ENCODE results near the gene GRAMD4.

The GRAMD4 gene

DNA sequence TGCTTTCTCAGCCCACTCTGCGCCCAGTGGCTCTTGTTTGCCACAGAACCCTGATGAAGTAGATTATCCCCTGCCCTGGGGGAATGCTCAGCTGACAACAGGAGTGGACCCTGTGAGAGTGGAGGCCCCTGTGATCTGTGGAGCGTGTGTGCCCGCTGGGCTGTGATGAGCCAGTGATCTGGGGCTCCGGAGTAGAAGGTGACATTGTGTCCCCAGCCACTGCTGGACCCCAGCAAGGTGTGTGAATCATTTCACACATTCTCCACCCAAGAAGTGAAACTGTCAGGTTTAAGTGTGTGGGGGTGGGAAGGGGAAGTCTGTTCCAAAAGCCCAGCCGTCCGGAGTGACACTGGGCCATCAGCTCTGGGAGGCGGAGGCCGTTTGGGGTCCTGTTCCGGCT lies 33.1 kb upstream of the GRAMD4 start:
- Histone ChIP-seq H3K36me3 (replicated peaks) (no peaks in the 10 kb centered on the region), H3K4me3 (ENCODE audit: low read depth, low read length) (no peak overlapping the region), H3K27ac (no peak overlapping the region), H3K27me3 (replicated peaks) (no peaks in the 10 kb centered on the region)
- TF ChIP-seq, protein P1, sequence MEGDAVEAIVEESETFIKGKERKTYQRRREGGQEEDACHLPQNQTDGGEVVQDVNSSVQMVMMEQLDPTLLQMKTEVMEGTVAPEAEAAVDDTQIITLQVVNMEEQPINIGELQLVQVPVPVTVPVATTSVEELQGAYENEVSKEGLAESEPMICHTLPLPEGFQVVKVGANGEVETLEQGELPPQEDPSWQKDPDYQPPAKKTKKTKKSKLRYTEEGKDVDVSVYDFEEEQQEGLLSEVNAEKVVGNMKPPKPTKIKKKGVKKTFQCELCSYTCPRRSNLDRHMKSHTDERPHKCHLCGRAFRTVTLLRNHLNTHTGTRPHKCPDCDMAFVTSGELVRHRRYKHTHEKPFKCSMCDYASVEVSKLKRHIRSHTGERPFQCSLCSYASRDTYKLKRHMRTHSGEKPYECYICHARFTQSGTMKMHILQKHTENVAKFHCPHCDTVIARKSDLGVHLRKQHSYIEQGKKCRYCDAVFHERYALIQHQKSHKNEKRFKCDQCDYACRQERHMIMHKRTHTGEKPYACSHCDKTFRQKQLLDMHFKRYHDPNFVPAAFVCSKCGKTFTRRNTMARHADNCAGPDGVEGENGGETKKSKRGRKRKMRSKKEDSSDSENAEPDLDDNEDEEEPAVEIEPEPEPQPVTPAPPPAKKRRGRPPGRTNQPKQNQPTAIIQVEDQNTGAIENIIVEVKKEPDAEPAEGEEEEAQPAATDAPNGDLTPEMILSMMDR (IDR thresholded peaks at IDR 0.05; ENCODE audit: low read depth, low read length, missing control alignments) = no peak
- in situ Hi-C loops (cut with HindIII; ENCODE audit: low pct_ligation_motif_present, low sequenced_read_pairs) = no loop called here
- DNase-seq = no peak

DNA sequence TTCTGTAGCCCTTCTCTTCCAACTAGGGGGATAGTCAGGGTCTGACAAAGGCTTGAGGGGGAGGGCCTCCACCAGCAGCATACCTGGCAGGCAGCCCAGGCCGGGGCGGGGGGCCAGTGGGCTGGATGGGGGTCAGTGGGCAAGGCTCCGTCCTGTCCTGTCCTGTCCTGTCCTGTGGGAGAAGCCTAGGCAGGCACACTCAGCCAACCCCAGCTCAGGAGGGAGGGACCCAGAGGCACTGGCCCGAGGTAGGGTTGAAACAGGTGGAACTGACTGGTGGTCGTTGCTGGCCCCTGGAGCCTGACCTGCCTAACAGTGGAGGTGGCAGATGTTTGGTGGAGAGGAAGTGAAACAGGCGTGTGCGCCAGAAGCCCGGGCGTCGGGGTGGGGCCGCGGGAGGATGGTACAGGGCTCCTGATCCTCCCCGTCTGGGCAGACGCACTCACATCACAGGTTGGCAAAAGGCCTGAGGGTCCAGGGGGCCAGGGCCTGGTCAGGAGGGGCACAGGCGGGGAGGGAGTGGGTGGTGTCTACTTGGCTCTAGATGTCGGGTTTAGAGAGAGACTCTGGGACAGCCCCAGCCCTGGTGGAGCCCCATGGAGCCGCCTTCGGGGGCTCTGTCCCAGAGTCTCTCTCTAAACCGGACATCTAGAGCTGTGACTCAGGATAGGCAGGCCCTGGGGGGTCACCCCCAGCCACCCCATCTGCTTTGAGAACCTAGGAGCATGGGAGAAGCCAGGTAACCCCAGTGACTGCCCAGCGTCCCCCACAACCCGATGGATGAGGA lies 32.5 kb upstream of the GRAMD4 start:
- H3K27me3 ChIP-seq (replicated peaks) = no peaks in the 10 kb centered on the region
- no peak overlapping the region for H3K4me3 ChIP-seq (ENCODE audit: low read depth, low read length)
- H3K36me3 ChIP-seq (replicated peaks) = no peaks in the 10 kb centered on the region
- DNase-seq = no peak
- in situ Hi-C loops (cut with HindIII; ENCODE audit: low pct_ligation_motif_present, low sequenced_read_pairs) = no loop called here
- TF ChIP-seq, protein P1 (IDR thresholded peaks at IDR 0.05; ENCODE audit: low read depth, low read length, missing control alignments) = no peak
- H3K27ac ChIP-seq = no peak overlapping the region

DNA sequence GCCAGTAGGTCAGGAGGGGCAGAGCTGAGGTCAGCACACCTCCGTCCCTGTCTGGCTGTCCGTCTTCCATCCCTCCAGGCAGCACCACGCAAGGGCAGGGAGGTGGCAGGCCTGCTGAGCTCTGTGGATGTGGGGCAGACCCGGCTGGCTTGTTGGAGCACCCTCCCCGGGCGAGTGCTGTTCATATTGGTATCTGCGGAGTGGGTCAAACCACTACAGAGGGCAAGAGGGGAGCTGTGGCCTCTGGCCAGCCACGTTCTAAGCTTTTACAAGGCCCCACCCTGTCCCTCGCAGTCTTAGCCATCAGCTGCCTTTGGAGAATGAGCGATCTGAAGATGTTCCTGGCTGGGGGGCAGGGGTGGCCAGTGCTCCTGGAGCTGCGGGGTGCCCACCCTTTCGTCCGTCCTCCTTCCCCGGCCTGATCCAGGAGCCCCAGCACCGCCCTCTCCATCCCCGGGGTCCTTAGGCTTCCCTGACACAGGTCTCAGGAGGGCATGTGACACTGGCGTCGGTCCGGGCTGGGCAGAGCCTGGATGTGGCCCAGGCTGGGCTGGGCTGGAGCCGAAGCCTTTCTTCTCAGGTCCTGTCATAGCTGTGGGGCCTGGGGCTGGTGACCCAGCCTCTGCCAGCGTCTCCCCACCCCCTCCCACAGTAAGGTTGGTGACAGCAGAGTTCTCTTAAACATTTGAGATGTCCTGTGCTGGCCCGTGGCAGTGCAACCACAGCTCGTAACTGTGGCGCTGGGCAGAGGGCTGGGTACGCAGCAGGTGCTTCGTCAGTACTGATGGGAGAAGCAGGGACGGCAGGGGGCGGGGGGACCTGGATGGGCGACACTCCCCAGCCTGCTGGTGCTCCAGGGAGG lies 31.7 kb upstream of the GRAMD4 start:
- in situ Hi-C loops (cut with HindIII; ENCODE audit: low pct_ligation_motif_present, low sequenced_read_pairs) = no loop called here
- H3K4me3 ChIP-seq (ENCODE audit: low read depth, low read length) = no peak overlapping the region
- no peak for DNase-seq
- H3K36me3 ChIP-seq (replicated peaks) = no peaks in the 10 kb centered on the region
- TF ChIP-seq, protein P1 (IDR thresholded peaks at IDR 0.05; ENCODE audit: low read depth, low read length, missing control alignments) = no peak
- H3K27me3 ChIP-seq (replicated peaks) = no peaks in the 10 kb centered on the region
- H3K27ac ChIP-seq = no peak overlapping the region

DNA sequence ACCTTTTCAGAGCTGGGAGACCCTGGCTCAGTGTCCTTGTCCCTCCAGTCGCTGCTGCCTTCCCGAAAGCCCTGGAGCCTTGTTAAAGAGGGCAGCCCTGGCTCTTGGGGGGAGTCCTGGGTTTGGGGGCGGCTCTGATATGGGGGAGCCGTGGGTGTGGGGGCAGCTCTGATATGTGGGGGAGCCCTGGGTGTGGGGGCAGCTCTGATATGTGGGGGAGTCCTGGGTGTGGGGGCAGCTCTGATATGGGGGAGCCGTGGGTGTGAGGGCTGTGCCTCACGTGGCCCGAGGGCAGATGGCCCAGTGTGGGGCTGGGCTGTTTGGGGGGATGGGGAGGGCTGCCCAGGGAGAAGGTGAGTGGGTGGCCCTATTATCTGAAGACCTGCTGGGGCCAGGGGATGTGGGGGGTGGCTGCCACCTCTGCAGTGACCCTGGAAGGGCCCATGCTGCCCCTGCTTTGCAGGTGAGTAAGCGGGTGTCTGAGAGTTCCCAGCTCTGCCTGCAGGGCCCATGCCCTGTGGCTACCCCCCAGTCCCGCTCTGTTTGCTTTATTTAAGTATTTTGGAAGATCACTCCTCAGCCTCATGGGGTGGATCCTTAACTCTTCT lies 30.9 kb upstream of the GRAMD4 start:
- Histone ChIP-seq H3K36me3 (replicated peaks) (no peaks in the 10 kb centered on the region), H3K4me3 (ENCODE audit: low read depth, low read length) (no peak overlapping the region), H3K27ac (no peak overlapping the region), H3K27me3 (replicated peaks) (no peaks in the 10 kb centered on the region)
- TF ChIP-seq, protein P1 (IDR thresholded peaks at IDR 0.05; ENCODE audit: low read depth, low read length, missing control alignments) = no peak
- in situ Hi-C loops (cut with HindIII; ENCODE audit: low pct_ligation_motif_present, low sequenced_read_pairs) = no loop called here
- DNase-seq = no peak

DNA sequence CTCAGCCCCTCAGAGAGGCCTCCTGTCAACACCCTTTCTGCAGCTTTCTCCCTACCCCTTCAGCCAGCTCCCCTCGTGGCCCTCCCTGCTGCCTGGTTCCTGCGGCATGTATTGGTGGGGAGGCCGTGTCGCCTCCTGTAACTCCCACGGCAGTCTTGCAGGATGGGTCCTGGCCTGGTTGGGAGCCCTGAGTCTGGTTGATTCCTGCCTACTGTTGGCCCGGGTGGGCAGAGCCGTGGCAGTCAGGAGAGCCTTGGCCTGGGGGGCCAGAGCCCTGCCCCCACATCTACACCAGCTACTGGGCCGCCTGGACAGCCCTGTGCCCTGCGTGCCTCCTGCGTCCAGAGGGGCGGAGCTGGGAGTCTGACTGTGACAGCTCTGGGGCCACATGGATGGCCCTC lies 30.3 kb upstream of the GRAMD4 start:
- H3K36me3 ChIP-seq (replicated peaks) = no peaks in the 10 kb centered on the region

More for the DNA sequence above, 30.3 kb upstream of the GRAMD4 start:
- no peaks in the 10 kb centered on the region for H3K27me3 ChIP-seq (replicated peaks)
- no peak overlapping the region for H3K27ac ChIP-seq
- DNase-seq = no peak
- H3K4me3 ChIP-seq (ENCODE audit: low read depth, low read length) = no peak overlapping the region
- TF ChIP-seq, protein P1 (IDR thresholded peaks at IDR 0.05; ENCODE audit: low read depth, low read length, missing control alignments) = no peak
- in situ Hi-C loops (cut with HindIII; ENCODE audit: low pct_ligation_motif_present, low sequenced_read_pairs) = no loop called here

Measured in brain microvascular endothelial cell (primary cell).